Measurements from ENCODE around the gene AOPEP.

The AOPEP gene

GRCh38 chr9:94713436-94714215 lies 12.9 kb upstream of the AOPEP start:
- TF ChIP-seq CTCF (IDR thresholded peaks at IDR 0.05; ENCODE audit: low read depth, low read length, missing control alignments) = no peak
- H3K4me3 ChIP-seq (replicated peaks; ENCODE audit: low read depth, low read length) = no peak overlapping the region
- DNase-seq (ENCODE audit: extremely low read depth, low read depth) = no peak

- TF ChIP-seq CTCF (IDR thresholded peaks at IDR 0.05; ENCODE audit: low read depth, low read length, missing control alignments) = no peak
- no peak for DNase-seq (ENCODE audit: extremely low read depth, low read depth)
- H3K4me3 ChIP-seq (replicated peaks; ENCODE audit: low read depth, low read length) = no peak overlapping the region
Observed at GRCh38 chr9:94714494-94714893, 12.0 kb upstream of the AOPEP start.

GRCh38 chr9:94717761-94718160 lies 8.7 kb upstream of the AOPEP start:
- no peak for DNase-seq (ENCODE audit: extremely low read depth, low read depth)
- no peak overlapping the region for H3K4me3 ChIP-seq (replicated peaks; ENCODE audit: low read depth, low read length)
- no peak for TF ChIP-seq CTCF (IDR thresholded peaks at IDR 0.05; ENCODE audit: low read depth, low read length, missing control alignments)

- no peak for DNase-seq (ENCODE audit: extremely low read depth, low read depth)
- no peak overlapping the region for H3K4me3 ChIP-seq (replicated peaks; ENCODE audit: low read depth, low read length)
- TF ChIP-seq CTCF (IDR thresholded peaks at IDR 0.05; ENCODE audit: low read depth, low read length, missing control alignments) = no peak
Observed at GRCh38 chr9:94718936-94719335, 7.6 kb upstream of the AOPEP start.

GRCh38 chr9:94719878-94720277 lies 6.6 kb upstream of the AOPEP start:
- DNase-seq (ENCODE audit: extremely low read depth, low read depth) = no peak
- TF ChIP-seq CTCF (IDR thresholded peaks at IDR 0.05; ENCODE audit: low read depth, low read length, missing control alignments) = no peak
- no peak overlapping the region for H3K4me3 ChIP-seq (replicated peaks; ENCODE audit: low read depth, low read length)

GRCh38 chr9:94720846-94721549 lies 5.5 kb upstream of the AOPEP start:
- H3K4me3 ChIP-seq (replicated peaks; ENCODE audit: low read depth, low read length) = no peak overlapping the region

More at GRCh38 chr9:94720846-94721549, 5.5 kb upstream of the AOPEP start:
- TF ChIP-seq CTCF (IDR thresholded peaks at IDR 0.05; ENCODE audit: low read depth, low read length, missing control alignments) = no peak
- DNase-seq (ENCODE audit: extremely low read depth, low read depth) = no peak

Data from HFF-Myc (cell line).